Myocyte (in vitro differentiated cells): Measurements from ENCODE around the gene RHEX. TPM values are rescaled to one million over a fixed set of nuclear protein-coding genes. Genes with fewer than 3 reads are reported as not detected.
A peak's percentile ranks its signal among the peaks of the same experiment; 100 is the strongest.
"Not testable (repeated sequence)": the region's sequence is repeated elsewhere in the genome, so short reads cannot be mapped to it uniquely, and the experiment has no call there.

ENCODE experiments used
- DNase-seq: peaks from one replicate; pipeline ENCODE4 v3.0.0-alpha.2; 2012; ENCODE audit warnings: low read depth
- total RNA-seq: library from RNA; depleted of rRNA; stranded (reverse); fragments of >200 nt; gene quantifications from 2 replicates; pipeline ENCODE4 v1.2.3, GENCODE V29; 2014

RHEX gene
- total RNA-seq, 1 donor from 2014 or later: not detected

DNA sequence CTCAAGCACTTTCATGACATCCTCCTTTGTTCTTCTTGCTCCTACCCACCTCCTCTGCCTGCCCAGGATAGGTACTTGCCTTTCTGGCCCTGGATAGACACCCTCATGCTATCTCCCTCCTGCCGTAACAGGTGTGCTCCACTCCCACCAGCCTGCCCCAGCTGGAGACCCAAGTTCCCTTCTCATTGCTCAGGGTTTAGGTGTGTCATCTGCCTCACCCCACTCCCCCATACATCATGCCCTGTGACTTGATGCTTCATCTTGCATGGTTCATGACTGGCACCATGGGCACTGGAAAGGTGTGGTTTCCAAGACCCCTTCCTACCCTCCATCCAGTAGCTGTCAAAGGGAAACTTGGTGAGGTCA, 5.9 kb downstream of the RHEX start:
- DNase-seq: no peak

DNA sequence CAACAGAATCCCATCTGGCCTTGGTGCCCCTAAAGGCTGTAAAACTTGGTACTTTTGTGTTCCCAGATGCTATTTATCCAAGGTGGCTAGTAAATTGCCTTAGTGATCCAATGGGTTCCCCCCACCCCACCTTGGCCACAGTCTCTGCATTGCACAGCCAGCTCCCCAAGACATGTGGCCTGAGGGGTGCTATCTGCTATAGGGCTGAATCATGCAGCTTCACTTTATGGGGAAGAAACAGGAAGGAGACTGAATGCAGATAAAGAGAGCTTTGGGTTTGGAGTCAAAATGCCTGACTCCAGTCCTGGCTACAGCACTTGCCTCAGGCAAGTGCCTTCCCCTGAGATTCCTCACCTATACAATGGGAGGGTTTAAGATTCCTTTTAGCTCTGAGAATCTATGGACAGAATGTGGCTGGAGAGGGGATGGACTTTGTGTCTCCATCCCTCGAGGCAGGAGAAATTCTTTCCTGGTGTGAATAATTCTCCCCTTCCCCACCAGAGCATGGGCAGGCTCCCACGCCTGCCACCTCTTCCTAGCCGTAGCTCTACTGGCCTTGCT, 6.5 kb downstream of the RHEX start:
- DNase-seq: no peak

DNA sequence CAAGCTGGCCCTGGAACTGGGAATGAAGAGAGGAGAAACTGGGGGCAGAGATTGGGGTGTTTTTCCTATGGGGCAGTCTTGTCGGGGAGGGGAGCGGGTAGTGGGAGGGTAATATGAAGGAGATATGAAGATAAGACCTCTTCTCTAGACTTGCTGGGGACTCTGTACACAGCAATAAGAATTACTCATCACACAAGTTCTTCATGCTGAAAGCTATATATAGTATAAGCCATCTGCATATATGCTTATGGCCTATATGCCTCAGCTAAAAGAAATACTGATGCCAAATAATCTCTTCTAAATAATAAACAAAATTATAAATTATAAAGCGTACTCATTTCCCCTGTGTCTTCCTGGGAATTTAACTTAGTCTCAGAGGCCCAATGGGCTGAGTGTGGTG, 7.9 kb downstream of the RHEX start:
- no peak for DNase-seq

DNA sequence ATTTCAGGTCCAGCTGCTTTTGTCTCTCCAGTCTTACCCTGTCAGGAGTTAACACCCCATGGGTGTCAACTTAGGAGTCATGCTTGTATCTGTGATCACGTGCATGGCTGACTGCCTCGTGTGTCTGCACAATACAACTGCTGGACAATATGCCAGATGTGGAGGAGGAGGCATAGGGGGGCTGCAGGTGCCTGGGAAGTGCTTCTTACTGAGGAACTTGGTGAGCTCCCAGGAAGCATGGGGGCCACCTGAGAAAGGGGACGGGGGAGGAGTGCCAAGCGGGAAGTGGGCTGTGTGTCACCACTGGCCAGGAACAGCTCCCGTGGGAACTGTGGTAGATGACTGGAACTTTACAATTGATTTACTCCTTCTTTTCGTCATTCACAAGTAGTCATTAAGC, 9.5 kb downstream of the RHEX start:
- DNase-seq: no peak

DNA sequence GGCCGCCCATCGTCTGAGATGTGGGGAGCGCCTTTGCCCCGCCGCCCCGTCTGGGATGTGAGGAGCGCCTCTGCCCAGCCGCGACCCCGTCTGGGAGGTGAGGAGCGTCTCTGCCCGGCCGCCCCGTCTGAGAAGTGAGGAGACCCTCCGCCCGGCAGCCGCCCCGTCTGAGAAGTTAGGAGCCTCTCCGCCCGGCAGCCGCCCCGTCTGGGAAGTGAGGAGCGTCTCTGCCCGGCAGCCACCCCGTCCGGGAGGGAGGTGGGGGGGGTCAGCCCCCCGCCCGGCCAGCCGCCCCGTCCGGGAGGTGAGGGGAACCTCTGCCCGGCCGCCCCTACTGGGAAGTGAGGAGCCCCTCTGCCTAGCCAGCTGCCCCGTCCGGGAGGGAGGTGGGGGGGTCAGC, 11.0 kb downstream of the RHEX start:
- DNase-seq: not testable (repeated sequence)

DNA sequence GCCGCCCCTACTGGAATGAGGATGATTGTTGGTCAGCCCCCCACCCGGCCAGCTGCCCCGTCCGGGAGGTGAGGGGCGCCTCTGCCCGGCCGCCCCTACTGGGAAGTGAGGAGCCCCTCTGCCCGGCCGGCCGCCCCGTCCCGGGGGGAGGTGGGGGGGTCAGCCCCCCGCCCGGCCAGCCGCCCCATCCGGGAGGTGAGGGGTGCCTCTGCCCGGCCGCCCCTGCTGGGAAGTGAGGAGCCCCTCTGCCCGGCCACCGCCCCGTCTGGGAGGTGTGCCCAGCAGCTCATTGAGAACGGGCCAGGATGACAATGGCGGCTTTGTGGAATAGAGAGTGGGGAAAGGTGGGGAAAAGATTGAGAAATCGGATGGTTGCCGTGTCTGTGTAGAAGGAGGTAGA, 11.5 kb downstream of the RHEX start:
- not testable (repeated sequence) for DNase-seq

DNA sequence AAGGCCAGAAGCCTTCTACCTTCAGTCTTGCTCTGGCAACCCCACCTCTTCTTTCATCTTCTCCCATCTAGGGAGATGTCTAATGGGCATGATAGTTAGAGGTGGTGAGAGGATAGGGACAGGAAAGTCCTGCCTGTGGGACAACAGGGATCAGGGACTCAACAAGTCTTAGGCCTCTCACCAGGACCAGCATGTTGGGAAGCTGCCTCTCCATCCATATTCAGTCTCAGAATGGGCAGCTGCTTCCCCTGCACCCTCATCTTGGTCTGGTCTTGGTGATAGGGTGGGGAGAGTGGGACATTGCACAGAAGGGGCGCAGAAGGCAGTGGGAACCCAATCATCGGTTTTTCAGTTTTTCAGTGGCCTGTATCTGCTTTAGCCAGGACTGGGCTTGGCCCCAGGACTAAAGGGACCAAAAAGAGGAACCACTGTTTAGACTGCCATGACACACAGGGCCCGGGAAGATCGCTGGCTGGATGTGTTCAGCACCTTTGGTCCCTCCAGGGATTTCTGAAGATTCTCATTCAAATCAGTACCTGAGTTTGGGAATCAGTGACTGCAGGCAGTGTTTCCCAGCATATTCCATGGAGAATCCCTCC, 12.7 kb downstream of the RHEX start:
- no peak for DNase-seq

DNA sequence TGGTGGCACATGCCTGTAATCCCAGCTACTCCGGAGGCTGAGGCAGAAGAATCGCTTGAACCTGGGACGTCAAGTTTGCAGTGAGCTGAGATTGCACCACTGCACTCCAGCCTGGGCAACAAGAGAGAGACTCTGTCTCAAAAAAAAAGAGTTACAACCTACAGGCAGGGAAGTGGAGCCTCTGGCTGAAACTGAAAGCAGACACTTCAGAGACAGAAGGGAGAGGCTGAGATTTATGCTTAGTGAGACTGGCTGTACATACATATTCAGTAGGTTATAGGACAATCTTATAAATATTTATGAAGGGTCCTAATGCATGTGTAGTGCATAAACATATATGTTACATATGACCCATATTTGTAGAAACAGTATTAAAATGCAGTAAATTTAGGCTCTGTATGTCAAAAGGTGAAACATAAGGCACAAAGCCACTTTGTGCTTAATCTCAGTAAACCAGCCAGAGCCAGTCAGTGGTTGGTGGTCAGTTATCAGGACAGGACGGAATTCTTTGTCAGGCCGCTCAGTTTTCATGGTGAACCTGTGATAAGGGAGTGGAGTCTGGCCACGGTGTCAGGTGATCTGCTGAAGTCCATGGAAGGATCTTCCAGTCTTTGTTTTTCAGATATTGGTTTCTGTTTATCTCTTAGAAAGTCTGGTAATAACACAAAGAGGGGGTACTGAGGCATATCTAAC, 13.7 kb downstream of the RHEX start:
- DNase-seq: no peak

DNA sequence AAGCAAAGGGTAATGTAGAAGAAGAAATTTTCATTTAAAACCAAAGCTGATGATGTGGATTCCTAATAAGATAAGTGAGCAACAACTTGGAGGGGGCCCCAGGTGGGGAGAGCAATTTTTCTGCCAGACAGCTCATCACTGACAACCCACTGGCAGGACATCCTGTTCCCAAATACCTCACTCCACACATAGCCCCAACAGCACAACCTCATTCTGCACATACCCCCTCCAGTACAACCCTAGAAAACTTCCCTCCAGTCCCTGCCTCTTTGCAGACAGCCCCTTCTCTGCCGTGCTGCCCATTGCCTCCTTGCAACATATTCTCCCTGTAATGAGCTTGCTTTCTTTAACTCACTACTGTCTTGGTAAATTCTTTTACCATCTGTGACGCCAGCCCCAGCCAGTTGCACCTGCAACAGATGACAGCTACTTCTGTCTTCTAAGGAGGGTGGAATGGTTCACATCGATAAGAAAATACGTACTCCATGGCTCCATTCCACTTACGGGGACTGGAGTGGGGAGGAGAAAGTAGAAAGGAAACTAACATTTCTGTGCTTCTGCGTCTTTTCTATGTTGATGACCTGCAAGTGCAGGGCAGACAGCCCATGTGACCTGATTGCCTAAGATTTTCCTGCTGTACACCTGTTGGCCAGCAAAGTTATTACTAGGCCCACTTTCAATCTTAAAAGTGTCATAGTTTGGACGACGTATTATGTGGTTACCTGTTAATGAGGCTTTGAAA, 14.7 kb downstream of the RHEX start:
- DNase-seq: no peak

DNA sequence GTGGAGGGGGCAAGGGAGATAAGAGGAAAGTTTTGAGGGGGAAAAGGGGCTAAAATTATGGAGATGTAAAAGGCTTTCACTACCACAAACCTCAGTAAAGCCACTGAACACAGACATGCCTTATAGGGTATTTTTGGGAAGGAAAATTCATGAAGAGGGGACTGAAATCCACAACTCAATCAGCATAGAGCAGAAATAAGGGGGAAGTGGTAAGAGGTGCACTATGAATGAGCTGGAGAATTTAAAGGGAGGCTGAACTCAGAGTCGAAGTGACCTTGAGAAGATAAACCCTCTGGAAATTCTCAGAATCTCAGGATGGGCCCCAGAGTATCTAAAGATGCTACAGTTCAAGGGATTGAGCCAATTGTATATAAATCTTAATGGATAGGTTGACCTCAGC, 15.3 kb downstream of the RHEX start:
- DNase-seq: no peak

DNA sequence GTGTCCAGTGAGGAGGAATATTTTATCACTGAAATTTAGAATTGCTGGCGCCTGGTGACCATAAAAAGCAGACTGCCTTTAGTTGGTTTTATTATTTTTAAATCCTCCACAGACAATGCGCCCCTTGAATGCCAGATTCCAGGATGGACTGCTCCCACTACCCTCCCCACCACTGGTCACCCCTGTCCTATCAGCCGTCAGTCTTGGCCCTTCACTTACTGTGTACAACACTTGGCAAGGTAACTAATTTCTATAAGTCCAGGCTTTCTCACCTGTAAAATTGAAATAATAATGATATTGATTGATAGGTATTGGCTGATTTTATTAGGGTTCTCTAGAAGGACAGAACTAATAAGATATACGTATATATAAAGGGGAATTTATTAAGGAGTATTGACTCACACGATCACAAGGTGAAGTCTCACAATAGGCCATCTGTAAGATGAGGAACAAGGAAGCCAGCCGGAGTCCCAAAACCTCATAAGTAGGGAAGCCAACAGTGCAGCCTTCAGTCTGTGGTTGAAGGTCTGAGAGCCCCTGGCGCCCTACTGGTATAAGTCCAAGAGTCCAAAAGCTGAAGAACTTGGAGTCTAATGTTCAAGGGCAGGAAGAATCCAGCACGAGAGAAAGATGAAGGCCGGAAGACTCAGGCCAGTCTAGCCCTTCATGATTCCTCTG, 17.8 kb downstream of the RHEX start:
- DNase-seq: no peak

DNA sequence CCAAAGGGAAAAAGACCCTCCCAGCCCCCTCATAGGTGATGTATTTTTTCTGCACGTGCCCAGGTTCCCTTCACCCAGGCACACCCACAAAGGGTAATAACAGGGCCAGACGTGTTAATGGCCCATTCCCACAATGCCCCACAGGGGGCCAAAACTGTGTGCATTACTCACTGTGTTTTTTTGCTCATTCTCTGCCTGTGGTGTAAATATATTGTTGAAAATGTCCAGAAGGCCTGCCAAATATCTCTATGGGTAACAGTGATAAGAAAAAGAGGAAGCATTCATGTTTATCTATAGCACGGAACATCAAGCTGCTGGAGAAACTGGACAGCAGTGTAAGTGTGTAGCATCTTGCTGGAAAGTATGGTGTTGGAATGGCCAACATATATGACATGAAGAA, 21.9 kb downstream of the RHEX start:
- no peak for DNase-seq

DNA sequence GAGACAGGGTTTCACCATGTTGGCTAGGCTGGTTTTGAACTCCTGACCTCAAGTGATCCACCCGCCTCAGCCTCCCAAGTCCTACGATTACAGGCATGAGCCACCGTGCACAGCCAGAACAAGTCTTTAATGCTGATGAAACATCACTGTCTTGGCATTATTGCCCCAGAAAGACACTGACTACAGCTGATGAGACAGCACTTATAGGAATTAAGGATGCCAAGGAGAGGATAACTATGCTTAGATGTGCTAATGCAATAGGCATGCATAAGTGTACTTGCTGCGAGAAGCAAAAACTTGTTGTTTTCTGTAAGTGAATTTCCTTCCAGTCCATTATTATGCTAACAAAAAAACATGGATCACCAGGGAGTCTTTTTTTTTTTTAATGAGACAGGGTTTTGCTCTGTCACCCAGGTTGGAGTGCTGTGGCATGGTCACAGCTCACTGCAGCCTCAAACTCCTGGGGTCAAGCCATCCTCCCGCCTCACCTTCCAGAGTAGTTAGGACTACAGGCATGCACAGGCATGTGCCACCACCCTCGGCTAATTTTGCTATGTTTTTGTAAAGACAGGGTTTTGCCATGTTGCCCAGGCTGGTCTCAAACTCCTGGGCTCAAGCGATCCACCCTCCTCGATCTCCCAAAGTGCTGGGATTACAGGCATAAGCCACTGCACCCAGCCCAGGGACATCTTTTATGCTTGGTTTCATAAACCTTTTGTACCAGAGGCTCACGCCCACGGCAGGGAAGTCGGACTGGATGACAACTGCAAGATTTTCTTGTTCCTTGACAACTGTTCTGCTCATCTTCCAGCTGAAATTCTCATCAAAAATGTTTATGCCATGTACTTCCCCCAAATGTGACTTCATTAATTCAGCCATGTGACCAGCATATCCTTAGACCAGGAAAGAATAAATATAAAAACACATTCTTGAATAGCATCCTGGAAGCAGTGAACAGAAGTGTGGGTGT, 23.1 kb downstream of the RHEX start:
- no peak for DNase-seq

DNA sequence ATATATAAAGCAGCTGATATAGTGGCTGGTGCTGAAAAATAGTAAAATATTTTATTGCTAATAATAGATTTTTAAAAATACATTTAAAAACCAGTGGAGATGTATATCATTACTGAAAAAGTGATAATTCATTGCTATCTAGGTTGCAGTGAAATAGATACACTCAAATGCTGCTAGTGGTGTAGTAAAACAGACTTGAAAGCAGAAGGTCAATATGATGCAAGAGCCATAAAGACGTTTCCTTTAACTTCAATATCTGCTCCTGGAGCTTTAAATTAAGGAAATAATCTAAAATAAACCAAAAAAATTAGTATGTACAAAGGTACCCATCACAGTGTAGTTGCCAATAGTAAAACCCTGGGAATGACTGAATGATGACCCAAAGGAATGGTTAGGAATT, 26.2 kb downstream of the RHEX start:
- no peak for DNase-seq

DNA sequence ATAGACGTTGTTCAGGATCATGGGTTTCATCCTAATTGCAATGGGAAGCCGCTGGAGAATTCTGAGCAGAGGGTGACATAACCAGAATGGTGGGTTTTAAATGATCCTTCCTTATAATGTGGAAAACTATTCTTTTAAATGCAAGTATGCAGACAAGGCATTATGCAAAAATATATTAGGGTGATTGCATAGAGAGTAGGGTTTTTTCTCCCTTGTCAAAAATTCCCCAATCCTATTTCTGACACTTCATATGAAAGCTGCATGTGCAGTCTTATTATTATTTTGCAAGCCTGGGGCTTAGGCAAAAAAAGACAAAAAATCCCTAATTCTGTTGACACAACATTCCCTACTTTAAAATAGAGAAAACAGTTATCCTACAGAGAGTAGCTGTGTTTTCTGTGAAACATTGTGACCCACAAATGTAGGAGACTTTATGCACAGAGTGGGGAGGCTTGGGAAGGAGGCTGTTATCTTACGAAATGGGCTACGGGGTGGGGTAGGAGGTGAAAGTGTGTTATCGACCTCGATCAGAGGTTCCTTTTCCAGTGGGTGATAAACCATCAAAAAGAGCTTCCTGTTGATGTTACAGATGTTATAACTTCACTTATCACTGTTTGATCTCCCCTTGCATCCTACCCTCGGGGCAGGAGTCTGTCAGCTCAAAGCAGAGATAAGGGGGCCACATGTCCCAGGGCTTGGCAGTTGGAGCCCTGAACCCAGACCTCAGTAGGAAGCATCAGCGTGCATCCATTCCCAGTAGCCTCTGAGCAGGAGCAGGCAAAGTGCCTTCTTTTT, 27.2 kb downstream of the RHEX start:
- no peak for DNase-seq

DNA sequence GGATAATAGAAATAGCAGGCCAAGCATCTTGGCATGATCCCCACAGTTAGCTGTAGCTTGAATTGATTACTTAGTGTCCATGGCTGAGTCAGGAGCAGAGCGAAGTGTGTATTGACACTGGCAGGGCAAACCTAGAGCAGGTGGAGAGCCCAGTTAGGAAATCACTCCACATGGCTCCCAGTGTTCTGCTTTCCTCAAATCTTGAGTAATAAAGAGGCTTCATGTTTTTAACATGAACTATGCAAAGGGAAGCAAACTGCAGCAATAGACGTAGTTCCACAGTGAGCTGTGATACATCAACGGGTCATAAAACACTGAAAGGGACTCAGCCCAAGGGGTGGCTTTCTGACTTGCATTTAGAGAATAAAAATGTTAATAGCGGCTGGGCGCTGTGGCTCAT, 28.9 kb downstream of the RHEX start:
- no peak for DNase-seq

DNA sequence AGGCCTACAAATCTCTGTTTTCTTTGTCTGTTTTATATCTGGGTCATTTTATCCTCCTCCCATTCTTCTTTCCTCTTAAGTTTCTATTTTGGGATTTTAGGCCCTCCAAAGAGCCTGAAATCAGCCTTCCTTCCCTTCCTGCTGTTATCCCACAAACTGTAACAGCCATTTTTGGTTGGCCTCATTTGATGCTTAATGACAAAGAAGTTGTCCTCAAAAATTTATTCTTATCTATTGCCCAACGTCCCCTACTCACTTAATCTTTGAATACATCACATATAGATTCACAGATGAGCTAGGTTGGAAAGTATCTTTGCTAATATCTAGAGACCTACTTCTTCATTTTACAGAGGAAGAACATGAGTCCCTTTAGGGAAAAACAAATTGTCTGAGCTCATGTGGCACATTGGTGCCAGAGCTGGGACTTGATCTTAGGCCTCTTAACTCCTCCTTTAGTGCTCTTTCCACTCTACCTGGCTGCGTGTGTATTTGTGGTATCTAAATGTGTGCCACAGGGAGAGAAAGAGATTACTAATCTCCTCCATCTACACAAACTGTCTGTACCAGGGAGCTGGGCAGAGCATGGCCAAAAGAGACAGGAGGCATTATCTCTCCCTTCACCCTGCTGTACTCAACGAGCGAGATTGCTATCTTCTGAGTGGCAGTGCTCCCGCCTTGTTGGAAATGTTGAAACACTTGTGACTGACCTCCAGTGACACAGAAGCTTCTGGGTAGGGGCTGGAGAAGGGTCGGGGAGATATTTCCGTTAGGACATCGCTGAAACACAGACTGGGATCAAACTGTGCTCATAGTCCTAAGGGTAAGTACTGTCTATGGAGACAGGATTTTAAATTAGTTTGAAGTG, 30.1 kb downstream of the RHEX start:
- DNase-seq: no peak

DNA sequence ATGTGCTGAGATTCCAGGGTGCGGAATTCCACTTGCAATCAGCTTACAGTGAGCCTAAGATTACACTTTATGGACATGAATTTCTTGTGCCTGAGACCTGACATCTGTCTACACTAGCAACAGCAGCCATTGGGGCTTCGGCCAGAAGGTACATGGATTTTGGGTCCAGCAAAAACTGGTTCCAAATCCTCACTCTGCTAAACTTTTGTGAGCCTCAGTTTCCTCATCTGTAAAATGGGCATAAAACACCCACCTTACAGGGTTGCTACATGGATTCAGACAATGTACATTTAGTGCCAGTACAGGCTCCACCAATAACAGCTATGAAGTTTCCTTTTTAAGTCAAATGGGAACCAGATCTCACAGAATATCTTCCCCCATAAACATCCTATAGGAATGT, 30.8 kb downstream of the RHEX start:
- no peak for DNase-seq

DNA sequence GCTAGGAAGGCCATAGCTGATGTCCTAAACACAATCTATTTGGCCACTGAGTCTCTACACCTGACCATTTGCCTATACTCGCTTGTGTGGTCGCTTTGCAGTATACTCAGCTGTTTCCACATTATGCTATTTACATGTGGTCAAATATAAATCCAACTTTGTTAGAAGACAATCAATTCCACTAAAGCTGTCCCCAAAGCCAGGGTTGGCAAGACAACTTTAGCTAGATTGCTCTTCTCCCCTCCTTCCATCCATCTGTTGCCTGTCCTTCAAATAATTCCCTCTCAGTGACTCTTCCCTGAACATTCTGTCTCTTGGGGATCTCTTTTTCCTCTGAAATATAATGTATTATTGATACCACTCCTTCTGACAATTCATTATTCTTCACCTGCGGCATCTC, 34.1 kb downstream of the RHEX start:
- peak; percentile 10 for DNase-seq
